NOMO-1 (cell line): ENCODE results near the gene PTTG2.
A peak's percentile ranks its signal among the peaks of the same experiment; 100 is the strongest.

ENCODE experiments used
- DNase-seq, 2 experiments: peaks; one replicate each; lab custom pipeline; 2025; ENCODE audit not compliant: unreplicated experiment in 2 of 2; lab: John Stamatoyannopoulos, UW

Gene PTTG2

DNA sequence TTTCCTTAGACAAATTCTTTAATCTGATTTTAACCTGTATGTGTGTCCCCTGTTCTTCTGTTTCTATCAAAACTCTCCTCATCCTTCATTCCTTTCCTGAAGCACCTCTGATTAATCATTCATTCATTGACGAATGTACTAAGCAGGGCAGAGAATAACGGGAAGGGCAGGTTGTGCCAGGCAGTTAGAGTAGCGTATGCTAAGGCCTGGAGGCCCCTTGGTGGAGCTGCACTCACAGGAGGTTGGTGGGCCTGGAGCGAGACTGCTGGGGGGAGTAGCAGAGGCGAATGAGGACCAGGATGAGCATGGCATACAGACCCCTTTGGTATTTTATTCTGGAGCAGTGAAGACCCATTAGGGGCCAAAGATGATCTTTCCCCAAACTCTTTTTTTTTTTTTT lies 22.5 kb downstream of the PTTG2 start:
- DNase-seq = no peak

- no peak for DNase-seq
These were observed 23.8 kb downstream of the PTTG2 start for GRCh38 chr4:37983951-37984350.

- DNase-seq = peak in 1 of 2 experiments; percentile 44
These were observed 25.6 kb downstream of the PTTG2 start for GRCh38 chr4:37985730-37986275.

DNA sequence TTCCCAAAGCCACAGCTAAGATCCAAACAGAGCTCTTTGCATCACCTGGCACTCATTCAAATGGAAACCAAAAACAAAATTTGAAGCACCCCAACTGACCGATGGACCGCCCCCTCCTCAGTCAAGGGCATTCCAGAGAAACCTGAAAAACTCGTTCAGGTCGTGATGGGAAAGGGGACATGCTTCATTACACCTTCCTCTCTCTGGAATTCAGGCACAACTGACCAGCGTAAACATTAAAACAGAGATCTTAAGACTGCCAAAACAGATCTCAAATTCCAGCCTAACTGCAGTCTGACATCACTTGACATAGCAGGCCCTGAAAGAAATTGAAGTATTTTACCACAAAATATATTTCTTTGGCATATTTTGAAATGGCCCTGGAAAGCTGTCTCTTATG lies 28.5 kb downstream of the PTTG2 start:
- DNase-seq = no peak

DNA sequence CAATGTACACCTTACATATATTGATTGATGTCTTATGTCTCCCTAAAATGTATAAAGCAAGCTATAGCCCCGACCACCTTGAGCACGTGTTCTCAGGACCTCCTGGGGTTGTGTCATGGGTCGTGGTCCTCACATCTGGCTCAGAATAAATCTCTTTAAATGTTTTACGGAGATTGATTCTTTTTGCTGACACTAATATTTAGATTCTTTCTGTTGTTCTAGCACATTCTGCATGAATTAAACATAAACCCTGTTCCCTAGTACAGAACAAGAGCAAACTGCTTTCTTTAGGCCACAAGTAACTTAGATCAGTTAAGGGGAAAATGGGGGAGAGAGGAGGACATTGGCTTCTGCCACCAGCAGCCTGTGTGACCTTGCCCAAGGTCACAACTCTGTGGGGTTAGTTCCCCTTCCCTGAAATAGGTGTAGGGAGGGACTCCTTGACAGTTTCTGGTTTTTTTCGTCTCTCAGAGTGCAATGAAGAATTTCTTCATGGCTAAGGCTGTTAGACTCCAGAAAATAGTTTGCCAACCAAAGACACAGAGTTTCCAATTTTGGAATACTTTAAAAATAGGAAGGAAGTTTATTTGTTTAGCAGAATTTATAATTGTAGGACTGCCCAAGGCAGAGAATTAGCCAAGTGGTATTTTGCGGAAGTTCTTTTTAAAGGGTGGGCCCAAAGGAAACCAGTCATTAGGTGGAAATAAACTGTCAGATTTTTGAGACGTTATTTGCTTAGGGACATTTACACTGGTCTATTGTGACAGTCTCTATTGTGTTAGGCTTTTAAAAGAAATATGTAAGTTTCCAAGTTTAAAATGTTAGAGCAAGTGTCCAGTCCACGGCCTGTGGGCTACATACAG lies 29.4 kb downstream of the PTTG2 start:
- peak; percentile 94 to 98 for DNase-seq

GRCh38 chr4:37990731-37991245 lies 30.6 kb downstream of the PTTG2 start:
- no peak for DNase-seq

DNA sequence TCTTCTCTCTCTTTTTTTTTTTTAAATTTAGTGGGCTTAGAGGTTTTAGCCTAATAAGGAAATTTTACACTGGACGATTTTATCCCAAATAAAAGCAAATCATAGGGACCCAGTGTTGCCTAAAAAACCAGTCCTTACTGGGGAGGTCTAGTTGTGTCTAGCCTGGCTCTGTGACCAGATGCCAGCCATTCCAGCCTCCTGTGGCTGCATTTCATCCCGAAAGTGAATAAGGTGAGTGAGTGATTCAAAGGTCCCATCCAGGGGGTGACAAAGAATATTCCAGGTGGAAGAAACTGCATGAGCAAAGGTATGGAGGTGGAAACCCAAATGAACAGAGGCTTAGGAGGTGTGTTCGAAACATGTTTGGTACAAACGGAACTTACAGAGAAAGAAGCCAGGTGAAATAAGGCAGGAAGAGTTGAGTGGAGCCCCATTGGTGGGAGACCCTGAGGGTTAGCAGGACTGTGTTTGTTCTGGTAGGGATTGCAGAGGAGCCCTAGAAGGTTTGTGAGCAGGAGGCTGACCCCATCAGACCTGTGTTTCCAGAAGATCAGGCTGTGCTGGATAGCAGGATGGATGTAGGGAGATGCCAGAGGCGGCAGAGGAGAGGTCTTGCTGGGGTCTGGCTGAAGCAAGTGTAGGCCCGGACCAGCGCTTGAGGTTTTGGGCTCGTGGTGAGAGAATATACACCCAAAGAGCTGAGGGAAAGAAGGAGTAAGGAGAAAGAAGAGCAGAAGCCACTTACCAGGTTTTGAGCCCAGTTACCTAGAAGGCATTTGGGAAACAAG lies 31.6 kb downstream of the PTTG2 start:
- no peak for DNase-seq

DNA sequence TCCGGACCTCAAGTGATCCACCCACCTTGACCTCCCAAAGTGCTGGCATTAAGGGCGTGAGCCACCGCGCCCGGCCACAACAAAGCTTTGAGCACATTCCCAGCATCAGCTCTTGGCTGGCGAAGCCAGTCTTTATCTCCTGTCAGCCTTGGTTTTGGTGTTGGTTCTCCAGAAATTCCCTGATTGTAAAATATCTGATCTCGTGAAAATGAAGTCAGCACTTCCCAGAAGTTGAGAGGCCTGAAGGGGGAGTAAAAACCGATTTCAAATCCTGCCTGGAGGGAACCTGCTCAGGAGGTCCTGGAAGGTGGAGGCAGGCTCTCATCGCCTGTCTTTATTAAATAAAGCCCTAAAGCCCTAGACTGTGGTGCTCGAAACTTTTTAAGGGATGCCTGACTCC lies 33.6 kb downstream of the PTTG2 start:
- DNase-seq = no peak

- peak in 1 of 2 experiments; percentile 43 for DNase-seq
These were observed 34.4 kb downstream of the PTTG2 start for GRCh38 chr4:37994569-37994968.

- no peak for DNase-seq
These were observed 35.2 kb downstream of the PTTG2 start for GRCh38 chr4:37995299-37995821.

GRCh38 chr4:37995981-37996775 lies 36.0 kb downstream of the PTTG2 start:
- DNase-seq = no peak

DNA sequence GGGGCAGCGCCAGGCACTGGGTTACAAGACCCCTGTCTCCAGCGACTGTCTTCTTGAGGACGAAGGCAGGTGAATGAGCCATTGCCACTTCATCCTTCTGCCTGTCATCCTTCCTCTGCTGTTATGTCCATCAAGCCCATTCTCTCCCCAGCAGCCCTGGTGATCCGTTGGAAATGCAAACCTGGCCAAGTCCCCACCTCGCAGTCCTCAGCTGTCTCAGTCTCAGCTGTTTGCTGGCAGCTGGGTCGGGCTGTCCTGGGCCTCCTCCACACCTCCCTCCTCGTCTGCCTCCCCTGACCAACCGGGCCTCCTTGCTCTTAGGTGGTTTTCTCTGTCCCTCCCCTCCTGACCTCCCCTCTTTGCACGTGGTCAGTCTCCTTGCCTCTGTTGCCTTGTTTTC lies 38.0 kb downstream of the PTTG2 start:
- DNase-seq = no peak

GRCh38 chr4:37999000-37999716 lies 39.0 kb downstream of the PTTG2 start:
- DNase-seq = no peak

GRCh38 chr4:37999965-38000364 lies 39.8 kb downstream of the PTTG2 start:
- no peak for DNase-seq

- no peak for DNase-seq
These were observed 41.7 kb downstream of the PTTG2 start for GRCh38 chr4:38001927-38002326.

DNA sequence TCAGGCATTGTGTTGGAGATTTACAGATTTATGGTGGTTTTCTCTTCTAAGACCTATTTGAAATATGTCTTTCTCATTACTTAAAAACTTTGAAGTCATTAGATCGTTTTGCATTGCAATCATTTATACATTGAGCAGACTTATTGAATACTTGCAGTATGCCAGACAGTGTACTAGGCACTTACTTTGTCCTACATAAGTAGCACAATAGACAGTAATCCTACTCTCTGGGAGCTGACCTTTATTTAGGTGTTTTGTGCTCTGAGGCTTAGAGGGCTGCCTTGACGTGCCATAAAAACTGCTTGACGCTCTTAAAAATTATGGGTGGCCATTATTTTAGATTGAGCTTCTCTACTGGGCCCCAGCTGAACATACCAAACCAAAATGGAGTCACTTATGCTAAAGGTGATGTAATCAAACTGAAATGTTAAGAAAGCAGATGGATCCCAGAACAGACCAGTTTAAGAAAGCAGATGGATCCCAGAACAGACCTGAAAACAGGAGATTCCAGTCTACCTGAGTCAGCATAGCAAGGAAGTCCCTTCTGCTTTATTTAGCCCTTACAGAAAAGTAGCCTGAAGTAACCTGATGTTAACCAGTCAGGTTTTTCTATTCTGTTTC lies 42.4 kb downstream of the PTTG2 start:
- no peak for DNase-seq

- DNase-seq = no peak
These were observed 42.9 kb downstream of the PTTG2 start for GRCh38 chr4:38003102-38003501.

- no peak for DNase-seq
These were observed 43.4 kb downstream of the PTTG2 start for GRCh38 chr4:38003628-38004027.

DNA sequence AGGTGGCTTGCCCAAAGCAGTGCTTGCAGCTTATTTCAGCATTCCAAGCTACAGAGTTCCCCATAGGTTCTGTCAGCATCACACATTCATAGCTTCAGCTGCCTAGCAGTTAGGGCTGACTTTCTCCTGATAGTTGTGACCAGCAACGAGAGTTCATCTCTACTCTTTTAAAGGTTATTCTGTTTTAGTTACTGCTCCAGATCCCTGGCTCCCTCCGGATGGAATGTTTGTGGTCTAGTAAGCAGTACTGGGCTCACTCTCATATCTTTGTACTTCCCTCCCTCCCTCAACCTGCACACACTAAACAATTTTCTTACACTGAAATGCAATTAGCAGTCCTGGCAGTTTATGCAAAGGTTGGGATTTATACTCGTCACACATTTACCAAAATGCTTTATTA lies 43.9 kb downstream of the PTTG2 start:
- DNase-seq = no peak
